Chondrocyte (in vitro differentiated cells): Measurements from ENCODE around the gene CNTNAP5. TPM values are rescaled to one million over a fixed set of nuclear protein-coding genes. Genes with fewer than 3 reads are reported as not detected.

ENCODE experiments used
- DNase-seq: peaks from one replicate; pipeline ENCODE4 v3.0.0; 2021; ENCODE audit warnings: mixed read lengths, low spot score
- H3K27ac Mint-ChIP-seq: one replicate; pipeline ENCODE4 v1.8.0; 2021; ENCODE audit warnings: mild to moderate bottlenecking, moderate library complexity, mixed read lengths; ENCODE audit not compliant: unreplicated experiment
- H3K27me3 Mint-ChIP-seq: 2 replicates; pipeline ENCODE4 v1.8.0; 2021; ENCODE audit warnings: low read depth, mixed read lengths
- H3K36me3 Mint-ChIP-seq: 2 replicates; pipeline ENCODE4 v1.8.0; 2021; ENCODE audit warnings: low read depth, mixed read lengths
- H3K4me1 Mint-ChIP-seq: 2 replicates; pipeline ENCODE4 v1.8.0; 2021; ENCODE audit warnings: low read depth, mild to moderate bottlenecking, mixed read lengths
- H3K4me3 Mint-ChIP-seq: one replicate; pipeline ENCODE4 v1.8.0; 2021; ENCODE audit warnings: mild to moderate bottlenecking, moderate library complexity, mixed read lengths; ENCODE audit not compliant: unreplicated experiment
- H3K9me3 Mint-ChIP-seq: 2 replicates; pipeline ENCODE4 v1.8.0; 2021; ENCODE audit warnings: low read depth, mixed read lengths
- total RNA-seq: library from RNA; stranded (reverse); gene quantifications from 3 replicates; pipeline ENCODE4 v1.2.1, GENCODE V29; 2021
- TF ChIP-seq, protein P1 (sequence below): fragments of 200-600 bp; sonication (generic); IDR thresholded peaks from 2 replicates; pipeline ENCODE4 v1.5.0; 2021; ENCODE audit warnings: antibody characterized with exemption, mild to moderate bottlenecking, moderate library complexity

The CNTNAP5 gene
- total RNA-seq, 1 donor from 2014 or later, result not detected

DNA sequence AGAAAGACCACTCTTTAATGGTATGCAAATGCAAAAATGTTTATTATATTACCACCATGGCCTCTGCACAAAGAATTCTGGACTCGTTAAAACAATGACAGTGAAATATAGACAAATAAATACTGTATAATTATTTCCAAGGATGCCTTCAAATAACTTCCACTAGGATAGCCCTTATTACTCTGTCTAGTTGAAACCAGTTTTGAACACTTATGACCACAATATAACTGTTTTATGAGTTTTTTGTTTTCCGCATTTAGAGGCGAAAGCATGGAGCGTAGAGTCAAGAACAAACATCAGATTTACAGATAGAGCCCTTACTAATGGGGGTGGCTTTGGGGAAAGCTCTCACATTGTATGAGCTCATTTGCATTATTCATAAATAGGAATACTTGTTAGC, 559.5 kb downstream of the CNTNAP5 start:
- no peak overlapping the region for H3K27ac Mint-ChIP-seq
- peaks cover 9% of the 10 kb centered on the region for H3K9me3 Mint-ChIP-seq
- no peaks in the 10 kb centered on the region for H3K4me1 Mint-ChIP-seq
- TF ChIP-seq, protein P1, sequence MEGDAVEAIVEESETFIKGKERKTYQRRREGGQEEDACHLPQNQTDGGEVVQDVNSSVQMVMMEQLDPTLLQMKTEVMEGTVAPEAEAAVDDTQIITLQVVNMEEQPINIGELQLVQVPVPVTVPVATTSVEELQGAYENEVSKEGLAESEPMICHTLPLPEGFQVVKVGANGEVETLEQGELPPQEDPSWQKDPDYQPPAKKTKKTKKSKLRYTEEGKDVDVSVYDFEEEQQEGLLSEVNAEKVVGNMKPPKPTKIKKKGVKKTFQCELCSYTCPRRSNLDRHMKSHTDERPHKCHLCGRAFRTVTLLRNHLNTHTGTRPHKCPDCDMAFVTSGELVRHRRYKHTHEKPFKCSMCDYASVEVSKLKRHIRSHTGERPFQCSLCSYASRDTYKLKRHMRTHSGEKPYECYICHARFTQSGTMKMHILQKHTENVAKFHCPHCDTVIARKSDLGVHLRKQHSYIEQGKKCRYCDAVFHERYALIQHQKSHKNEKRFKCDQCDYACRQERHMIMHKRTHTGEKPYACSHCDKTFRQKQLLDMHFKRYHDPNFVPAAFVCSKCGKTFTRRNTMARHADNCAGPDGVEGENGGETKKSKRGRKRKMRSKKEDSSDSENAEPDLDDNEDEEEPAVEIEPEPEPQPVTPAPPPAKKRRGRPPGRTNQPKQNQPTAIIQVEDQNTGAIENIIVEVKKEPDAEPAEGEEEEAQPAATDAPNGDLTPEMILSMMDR, result no peak
- H3K4me3 Mint-ChIP-seq, result no peak overlapping the region
- H3K36me3 Mint-ChIP-seq, result no peaks in the 10 kb centered on the region
- H3K27me3 Mint-ChIP-seq, result no peaks in the 10 kb centered on the region
- DNase-seq, result no peak

- peaks cover 11% of the 10 kb centered on the region for H3K9me3 Mint-ChIP-seq
- TF ChIP-seq, protein P1, result no peak
- H3K27ac Mint-ChIP-seq, result no peak overlapping the region
- H3K36me3 Mint-ChIP-seq, result no peaks in the 10 kb centered on the region
- no peak for DNase-seq
- no peak overlapping the region for H3K4me3 Mint-ChIP-seq
- no peaks in the 10 kb centered on the region for H3K4me1 Mint-ChIP-seq
- no peaks in the 10 kb centered on the region for H3K27me3 Mint-ChIP-seq
Measured at GRCh38 chr2:124585277-124585676, 560.2 kb downstream of the CNTNAP5 start.

- no peak overlapping the region for H3K4me3 Mint-ChIP-seq
- TF ChIP-seq, protein P1, result no peak
- no peak overlapping the region for H3K27ac Mint-ChIP-seq
- H3K4me1 Mint-ChIP-seq, result no peaks in the 10 kb centered on the region
- no peaks in the 10 kb centered on the region for H3K36me3 Mint-ChIP-seq
- H3K27me3 Mint-ChIP-seq, result no peaks in the 10 kb centered on the region
- no peak for DNase-seq
- peaks cover 11% of the 10 kb centered on the region for H3K9me3 Mint-ChIP-seq
Measured at GRCh38 chr2:124586210-124586609, 561.1 kb downstream of the CNTNAP5 start.

GRCh38 chr2:124586835-124587234, 561.7 kb downstream of the CNTNAP5 start:
- TF ChIP-seq, protein P1, result no peak
- no peak overlapping the region for H3K4me3 Mint-ChIP-seq

DNA sequence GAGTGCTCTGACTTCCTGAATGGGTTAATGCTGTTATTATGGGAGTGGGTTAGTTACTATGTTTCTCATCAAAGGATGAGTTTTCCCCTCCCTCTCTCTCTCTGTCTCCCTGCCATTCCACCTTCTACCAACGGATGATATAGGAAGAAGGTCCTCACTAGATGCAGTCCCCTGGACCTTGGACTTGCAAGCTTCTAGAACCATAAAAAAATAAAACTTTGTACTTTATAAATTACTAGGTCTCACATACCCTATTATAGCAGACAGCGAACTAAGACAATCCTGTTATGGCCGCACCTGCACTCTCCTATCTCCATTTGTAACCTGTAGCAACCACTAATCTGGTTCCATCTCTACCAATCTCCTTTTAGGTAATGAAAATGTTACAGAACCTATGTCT, 564.9 kb downstream of the CNTNAP5 start:
- Mint-ChIP-seq H3K36me3 (no peaks in the 10 kb centered on the region), H3K4me3 (no peak overlapping the region), H3K27me3 (no peaks in the 10 kb centered on the region), H3K27ac (no peak overlapping the region), H3K9me3 (peaks cover 11% of the 10 kb centered on the region), H3K4me1 (no peaks in the 10 kb centered on the region)
- TF ChIP-seq, protein P1, result no peak
- DNase-seq, result no peak

More at GRCh38 chr2:124586835-124587234, 561.7 kb downstream of the CNTNAP5 start:
- H3K27me3 Mint-ChIP-seq, result no peaks in the 10 kb centered on the region
- no peak for DNase-seq
- H3K36me3 Mint-ChIP-seq, result no peaks in the 10 kb centered on the region
- H3K9me3 Mint-ChIP-seq, result peaks cover 11% of the 10 kb centered on the region
- no peaks in the 10 kb centered on the region for H3K4me1 Mint-ChIP-seq
- no peak overlapping the region for H3K27ac Mint-ChIP-seq
